ENCODE measurements around the gene RUNX3.
A peak's percentile ranks its signal among the peaks of the same experiment; 100 is the strongest.
"Not testable (repeated sequence)": the region's sequence is repeated elsewhere in the genome, so short reads cannot be mapped to it uniquely, and the experiment has no call there.

Gene RUNX3

GRCh38 chr1:24914226-24915069 is 15.6 kb downstream of the RUNX3 start:
- DNase-seq (ENCODE audit: low read depth, low spot score), result peak; percentile 50

GRCh38 chr1:24913616-24914225 is 16.4 kb downstream of the RUNX3 start:
- DNase-seq (ENCODE audit: low read depth, low spot score), result no peak

DNA sequence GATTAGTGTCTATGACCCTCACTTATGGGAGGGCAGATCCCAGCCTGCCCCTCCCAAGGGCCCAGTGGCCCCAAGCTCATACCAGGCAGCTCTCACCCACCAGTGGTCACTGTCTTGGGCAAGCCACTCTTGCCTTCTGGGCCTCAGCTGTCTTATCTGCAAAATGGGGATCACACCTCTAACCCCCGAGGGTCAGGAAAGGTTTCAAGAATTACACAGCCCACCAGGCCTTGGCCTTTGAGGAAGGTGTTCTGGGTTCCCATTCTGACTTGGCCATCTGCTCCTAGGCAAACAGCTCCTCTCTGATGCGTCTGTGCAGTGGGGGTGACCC is 16.8 kb downstream of the RUNX3 start:
- DNase-seq (ENCODE audit: low read depth, low spot score), result no peak

DNA sequence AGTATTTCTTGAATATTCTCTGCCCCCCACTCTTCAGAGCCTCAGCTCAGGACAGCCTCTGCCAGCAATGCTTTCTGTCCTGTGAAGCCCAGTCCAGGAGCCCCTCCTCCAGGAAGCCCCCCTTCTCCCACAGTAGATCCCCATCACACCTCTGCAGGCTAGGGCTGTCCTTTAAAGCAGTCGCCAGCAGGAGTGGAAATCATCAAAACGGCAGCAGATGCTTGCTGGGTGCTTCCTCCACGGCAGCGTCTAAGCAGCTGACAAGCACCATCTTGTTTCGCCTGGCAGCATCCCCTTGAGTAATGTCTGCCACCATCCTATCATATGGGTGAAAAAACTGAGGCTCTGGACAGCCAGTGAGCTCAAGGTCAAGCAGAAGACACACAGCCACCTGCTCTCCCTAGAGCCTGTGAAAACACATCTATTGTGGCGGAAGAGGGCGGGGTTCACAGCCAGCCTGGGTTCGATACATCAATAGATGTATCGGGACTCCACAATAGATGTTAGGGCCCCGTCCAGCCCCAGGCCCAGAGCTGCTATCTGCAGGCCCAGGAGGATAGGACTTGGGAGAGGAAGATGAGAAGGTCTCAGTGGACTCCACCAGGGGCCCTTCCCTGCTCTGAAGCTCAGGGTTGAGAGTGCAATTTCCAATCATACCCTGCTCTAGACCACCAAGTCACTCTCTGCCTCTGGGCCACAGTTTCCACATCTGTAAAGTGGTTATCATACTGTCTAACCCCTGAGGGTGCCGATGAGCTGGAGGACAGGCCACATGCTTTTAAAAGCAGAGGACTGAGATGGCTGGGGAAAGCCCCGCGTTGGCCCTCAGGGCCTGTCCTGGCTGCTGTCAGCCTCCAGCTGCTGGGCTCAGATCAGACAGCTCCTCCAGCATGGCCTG is 17.5 kb downstream of the RUNX3 start:
- DNase-seq (ENCODE audit: low read depth, low spot score), result peak; percentile 81

- no peak for DNase-seq (ENCODE audit: low read depth, low spot score)
Measured at GRCh38 chr1:24911651-24912155, 18.4 kb downstream of the RUNX3 start.

DNA sequence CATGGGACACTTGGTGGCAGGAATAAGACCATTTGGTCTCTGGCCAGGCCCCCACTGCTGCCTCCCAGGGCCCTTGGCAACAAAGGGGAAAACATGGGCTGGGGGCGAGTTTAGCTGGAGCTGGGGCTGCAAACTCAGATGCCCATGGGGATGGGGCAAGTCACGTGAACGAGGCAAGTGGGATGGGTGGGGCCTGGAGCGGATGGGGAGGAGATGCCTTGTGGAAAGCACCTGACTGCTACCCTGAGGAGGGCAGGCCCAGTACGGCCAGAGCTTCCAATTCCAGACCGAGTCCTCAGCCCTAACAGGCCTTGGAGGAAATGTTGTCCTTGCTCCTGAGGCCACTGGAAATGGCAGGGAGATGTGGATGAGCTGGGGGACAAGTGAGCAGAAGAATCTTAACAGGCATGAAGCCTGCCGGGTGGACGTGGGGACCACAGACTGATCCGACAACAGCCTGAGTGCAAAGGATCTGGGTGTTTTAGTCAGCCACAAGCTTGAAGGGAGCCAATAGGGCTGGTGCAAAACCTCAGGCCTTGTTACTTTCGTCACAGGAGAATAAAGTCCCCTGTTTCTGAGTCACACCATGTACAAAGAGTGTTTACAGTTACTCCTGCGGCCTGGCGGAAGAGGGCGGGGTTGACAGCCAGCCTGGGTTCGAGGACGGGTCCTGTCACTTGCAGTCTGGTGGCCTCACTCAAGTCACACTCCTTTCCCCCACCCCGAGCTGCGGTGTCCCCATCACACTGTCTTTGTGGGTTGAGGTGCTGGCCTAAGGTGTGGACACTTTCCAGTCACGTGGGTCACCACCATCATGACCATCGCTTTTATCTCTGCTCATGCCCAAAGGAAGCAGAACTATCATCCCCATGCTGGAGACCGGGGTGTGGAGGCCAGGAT is 19.1 kb downstream of the RUNX3 start:
- DNase-seq (ENCODE audit: low read depth, low spot score), result no peak

GRCh38 chr1:24910210-24910609 is 19.9 kb downstream of the RUNX3 start:
- DNase-seq (ENCODE audit: low read depth, low spot score), result no peak

GRCh38 chr1:24909388-24909898 is 20.6 kb downstream of the RUNX3 start:
- peak; percentile 93 for DNase-seq (ENCODE audit: low read depth, low spot score)

DNA sequence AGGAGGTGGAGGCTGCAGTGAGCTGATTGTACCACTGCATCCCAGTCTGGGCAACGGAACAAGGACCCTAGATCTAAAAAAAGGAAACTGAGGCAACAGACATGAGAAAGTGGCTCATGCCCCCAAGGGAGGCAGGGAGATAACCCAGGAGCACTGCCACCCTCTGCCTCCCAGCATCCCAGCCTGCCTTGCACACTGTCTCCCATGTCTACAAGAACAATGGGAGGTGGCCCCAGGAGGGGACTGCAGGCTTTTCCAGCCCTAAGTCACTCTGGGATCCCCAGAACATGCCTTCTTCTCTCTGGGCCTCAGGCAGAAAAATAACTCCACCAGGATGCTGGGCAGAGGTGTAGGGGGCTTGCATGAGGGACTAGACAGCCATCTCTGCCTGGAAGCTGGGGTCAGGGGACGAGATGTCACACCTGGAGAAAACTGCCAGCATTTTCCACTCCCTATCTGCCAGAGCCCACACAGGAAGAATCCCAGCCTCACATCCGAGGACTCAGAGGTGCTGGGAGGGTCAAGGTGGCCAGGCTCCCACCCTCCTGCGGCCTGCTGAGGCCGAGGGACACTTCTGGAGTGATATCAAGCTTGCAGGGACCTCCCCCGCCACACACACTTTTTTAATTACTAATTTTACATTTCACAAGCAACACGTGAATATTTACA is 21.4 kb downstream of the RUNX3 start:
- DNase-seq (ENCODE audit: low read depth, low spot score), result no peak

GRCh38 chr1:24907587-24908294 is 22.3 kb downstream of the RUNX3 start:
- not testable (repeated sequence) for DNase-seq (ENCODE audit: low read depth, low spot score)

GRCh38 chr1:24906760-24907490 is 23.2 kb downstream of the RUNX3 start:
- no peak for DNase-seq (ENCODE audit: low read depth, low spot score)

- no peak for DNase-seq (ENCODE audit: low read depth, low spot score)
Measured at GRCh38 chr1:24905979-24906720, 23.9 kb downstream of the RUNX3 start.

DNA sequence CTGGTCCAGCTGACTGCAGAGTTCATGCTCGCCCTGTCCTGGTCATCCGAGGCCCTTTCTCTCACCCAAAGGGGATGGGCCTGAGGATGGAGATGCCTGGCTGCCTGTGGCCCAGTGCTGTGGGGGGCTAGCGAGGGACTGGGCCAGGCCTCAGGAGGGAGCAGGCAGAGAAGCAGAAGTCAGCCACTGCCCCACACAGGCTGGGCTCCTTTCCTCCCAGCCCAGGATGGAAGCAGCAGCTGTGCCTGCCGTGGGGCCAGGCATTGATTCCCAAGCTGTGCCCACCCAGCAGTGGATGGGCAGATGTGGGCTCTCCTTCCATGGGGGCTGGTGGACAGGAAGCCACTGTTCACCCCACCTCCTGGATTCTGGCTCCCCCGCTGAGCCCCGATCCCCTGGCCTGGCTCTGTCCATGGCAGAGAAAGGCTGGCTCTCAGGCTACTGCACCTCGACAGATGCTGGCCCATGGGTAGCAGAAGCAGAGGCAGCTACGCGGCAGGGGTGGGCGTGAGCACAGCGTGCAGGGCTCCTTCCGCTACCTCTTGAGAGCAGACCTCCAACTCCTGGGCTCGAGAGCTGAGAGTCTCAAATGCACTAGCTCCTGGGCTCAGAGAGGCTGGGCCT is 24.6 kb downstream of the RUNX3 start:
- DNase-seq (ENCODE audit: low read depth, low spot score), result no peak

DNA sequence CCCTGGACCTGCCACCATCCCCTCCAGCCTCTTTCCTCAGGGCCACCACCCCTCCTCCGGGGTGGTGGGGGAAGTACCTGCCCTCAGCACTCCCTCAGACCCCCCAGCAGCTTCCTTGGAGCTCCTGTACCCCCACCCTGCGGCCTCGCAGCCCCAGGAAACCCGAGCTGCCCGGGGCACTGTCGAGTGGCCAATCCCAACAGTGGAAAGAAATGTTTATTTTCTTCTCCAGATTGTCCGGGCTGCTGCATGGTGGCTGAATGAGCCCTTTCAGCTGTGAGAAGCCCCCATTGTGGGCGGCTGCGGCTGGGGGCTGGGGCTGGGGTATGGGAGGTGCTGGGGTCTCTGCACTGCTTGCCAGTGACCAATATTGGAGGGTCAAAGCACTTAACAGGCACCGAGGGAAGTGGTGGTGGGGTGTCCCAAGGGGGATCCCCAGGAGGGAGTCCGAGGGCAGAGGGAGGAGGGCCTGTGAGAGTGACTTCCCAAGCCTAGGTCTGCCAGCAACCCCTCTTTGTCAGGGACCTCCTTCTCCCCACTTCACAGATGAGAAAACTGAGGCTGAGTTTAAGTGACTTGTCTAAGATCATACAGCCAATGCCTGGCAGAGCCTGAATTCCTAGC is 25.2 kb downstream of the RUNX3 start:
- DNase-seq (ENCODE audit: low read depth, low spot score), result no peak

- no peak for DNase-seq (ENCODE audit: low read depth, low spot score)
Measured at GRCh38 chr1:24903955-24904730, 25.9 kb downstream of the RUNX3 start.

GRCh38 chr1:24903560-24903954 is 26.5 kb downstream of the RUNX3 start:
- no peak for DNase-seq (ENCODE audit: low read depth, low spot score)

Measured in ELF-1 (cell line).